K562 (cell line): ENCODE results near the gene ANAPC2. TPM values are rescaled to one million over a fixed set of nuclear protein-coding genes. Genes with fewer than 3 reads are reported as not detected.

Experiments used
- ELK1 ChIP-seq: sonication (generic); formaldehyde crosslinking; IDR thresholded peaks from 2 replicates; pipeline ENCODE4 v1.8.1; 2022; ENCODE audit warnings: missing genetic modification reagents
- ERF ChIP-seq: fragments of 450-650 bp; formaldehyde crosslinking; IDR thresholded peaks from 2 replicates; pipeline ENCODE4 v1.4.0; 2020; ENCODE audit warnings: mild to moderate bottlenecking, mixed read lengths
- FOXK2 ChIP-seq, 2 experiments: fragments of 450-650 bp; IDR thresholded peaks in 1 of 2; conservative IDR thresholded peaks in 1 of 2; 2 replicates each; pipeline ENCODE4 v1.6.1; 2016; ENCODE audit warnings: low read depth in 2 of 2, mild to moderate bottlenecking in 1 of 2
- L3MBTL2 ChIP-seq: fragments of 450-650 bp; IDR thresholded peaks from 2 replicates; pipeline ENCODE4 v1.6.1; 2016; ENCODE audit warnings: mild to moderate bottlenecking, moderate library complexity
- MGA ChIP-seq: fragments of 450-650 bp; IDR thresholded peaks from 2 replicates; pipeline ENCODE4 v1.6.1; 2016; ENCODE audit warnings: mild to moderate bottlenecking, moderate library complexity
- NEUROD1 ChIP-seq: fragments of 150-350 bp; IDR thresholded peaks from 2 replicates; pipeline ENCODE4 v1.6.1; 2014; ENCODE audit warnings: borderline replicate concordance, low read length, low read depth; ENCODE audit not compliant: partially characterized antibody
- SMAD4 ChIP-seq: fragments of 250-450 bp; sonication (Bioruptor Pico); conservative IDR thresholded peaks from 2 replicates; pipeline ENCODE4 v1.8.0; 2021; ENCODE audit warnings: inconsistent platforms, mild to moderate bottlenecking, moderate library complexity
- SOX6 ChIP-seq: fragments of 450-650 bp; IDR thresholded peaks from 2 replicates; pipeline ENCODE4 v1.6.1; 2014; ENCODE audit warnings: mild to moderate bottlenecking
- XRCC3 ChIP-seq: fragments of 450-650 bp; IDR thresholded peaks from 2 replicates; pipeline ENCODE4 v1.6.1; 2017; ENCODE audit warnings: mild to moderate bottlenecking, moderate library complexity
- ZNF274 ChIP-seq: IDR thresholded peaks from 2 replicates; pipeline ENCODE4 v1.6.1; 2011; ENCODE audit warnings: low read depth, mild to moderate bottlenecking, low read length, moderate library complexity, borderline replicate concordance
- ZNF583 ChIP-seq: fragments of 250-450 bp; sonication (Bioruptor Pico); IDR thresholded peaks from 2 replicates; pipeline ENCODE4 v1.4.0; 2020
- polyA plus RNA-seq, 8 experiments: library from polyadenylated mRNA; depleted of rRNA in 4 of 8; stranded (reverse) in 5 of 8; unstranded in 3 of 8; fragments of >200 nt; fragmentation: Nextera tagmentation in 2 of 8; fragmentation: Illumina TruSeq in 1 of 8; extraction: Ambion mirVana in 2 of 8; extraction: Trizol in 1 of 8; gene quantifications; 2 replicates each; pipeline versions ENCODE4 v1.2.1 to v1.2.3, GENCODE V29; 2011 to 2014; ENCODE audit warnings: inconsistent platforms in 1 of 8, missing spikeins in 1 of 8
- total RNA-seq, 7 experiments: library from RNA; depleted of rRNA in 6 of 7; stranded (reverse); fragments of >200 nt in 6 of 7; fragmentation: Illumina TruSeq in 2 of 7; extraction: Trizol in 2 of 7; gene quantifications; 2 replicates each; pipeline versions ENCODE4 v1.2.1 to v1.2.3, GENCODE V29; 2011 to 2021; ENCODE audit warnings: low replicate concordance in 1 of 7
- TF ChIP-seq, protein P1 (sequence below): conservative IDR thresholded peaks from 2 replicates; pipeline ENCODE4 v1.6.1; 2011; ENCODE audit warnings: low read depth, mild to moderate bottlenecking, low read length; ENCODE audit not compliant: control insufficient read depth

ANAPC2 gene
- total and polyA plus RNA-seq, 9 of the 15 experiments (the other 6 are each of a cell fraction or from before 2014, with no cell fraction given), result 0.11 to 56.5 (median 17.1) TPM; not detected in 1

DNA sequence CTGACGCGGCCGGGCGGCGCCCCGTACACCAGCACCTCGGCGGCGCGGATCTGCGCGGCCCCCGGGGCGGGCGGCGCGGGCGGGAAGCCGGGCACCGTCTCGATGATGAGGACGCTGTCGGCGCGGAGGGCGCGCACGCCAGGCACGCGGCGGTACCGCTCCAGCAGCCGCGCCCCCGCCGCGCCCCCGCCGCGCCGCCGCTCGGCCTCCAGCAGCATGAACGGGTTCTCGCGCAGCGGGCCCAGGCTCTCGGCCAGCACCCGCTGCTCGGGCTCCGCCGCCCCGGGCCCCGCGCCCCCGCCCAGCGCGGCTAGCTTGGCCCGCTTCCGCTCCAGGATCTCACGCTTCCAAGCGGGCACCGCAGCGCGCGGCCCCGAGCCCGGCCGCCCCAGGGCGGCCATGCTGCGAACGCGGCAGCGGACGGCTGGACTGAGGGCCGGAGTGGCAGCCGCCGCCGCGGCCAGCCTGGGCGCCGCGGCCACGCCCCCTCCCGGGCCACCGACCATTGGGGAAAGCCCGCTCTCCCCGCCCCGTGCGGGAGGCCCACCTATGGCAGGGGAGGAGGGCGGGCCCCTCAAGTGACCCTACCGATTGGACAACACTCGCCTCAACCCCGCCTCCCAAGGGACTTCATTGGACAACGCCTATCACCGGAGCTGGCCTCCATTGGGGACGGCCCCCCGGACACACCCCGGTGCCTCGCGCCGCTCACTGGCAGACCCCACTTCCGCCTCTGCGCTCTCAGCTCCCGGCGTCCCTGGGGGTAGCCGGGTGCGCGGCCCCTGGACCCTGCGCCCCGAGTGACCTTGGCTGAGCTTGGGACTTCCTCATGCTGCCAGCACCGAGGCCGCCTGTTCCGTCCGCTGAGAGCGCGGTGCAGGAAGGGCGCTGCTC, 12.2 kb upstream of the ANAPC2 start, which contains the start of gene TPRN (continued):
- TF ChIP-seq MGA, result no peak
- TF ChIP-seq NEUROD1, result peak; percentile 94
- no peak for TF ChIP-seq XRCC3
- TF ChIP-seq SOX6, result 0 out of 2 replicates have a peak, but pooled peaks have one; percentile 14
- TF ChIP-seq ERF (CRISPR knock-in tag), result peak; percentile 74; the same call in 1 of the 2 replicates
- TF ChIP-seq, protein P1, sequence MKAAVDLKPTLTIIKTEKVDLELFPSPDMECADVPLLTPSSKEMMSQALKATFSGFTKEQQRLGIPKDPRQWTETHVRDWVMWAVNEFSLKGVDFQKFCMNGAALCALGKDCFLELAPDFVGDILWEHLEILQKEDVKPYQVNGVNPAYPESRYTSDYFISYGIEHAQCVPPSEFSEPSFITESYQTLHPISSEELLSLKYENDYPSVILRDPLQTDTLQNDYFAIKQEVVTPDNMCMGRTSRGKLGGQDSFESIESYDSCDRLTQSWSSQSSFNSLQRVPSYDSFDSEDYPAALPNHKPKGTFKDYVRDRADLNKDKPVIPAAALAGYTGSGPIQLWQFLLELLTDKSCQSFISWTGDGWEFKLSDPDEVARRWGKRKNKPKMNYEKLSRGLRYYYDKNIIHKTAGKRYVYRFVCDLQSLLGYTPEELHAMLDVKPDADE, result peak; percentile 90
- peak; percentile 70; the same call in 1 of the 2 replicates for TF ChIP-seq L3MBTL2
- 0 out of 2 replicates have a peak, but pooled peaks have one; percentile 34 for TF ChIP-seq ZNF583
- no peak for TF ChIP-seq ZNF274
- TF ChIP-seq SMAD4 (CRISPR knock-in tag), result peak; percentile 79
- TF ChIP-seq FOXK2 (conservative IDR thresholded peaks at IDR 0.05 in 1 of 2, IDR thresholded peaks at IDR 0.05 in 1 of 2; ENCODE audit: low read depth in 2 of 2), result peak in 1 of 2 experiments; percentile 70; a peak in 1 of 4 replicates
- no peak for TF ChIP-seq ELK1 (CRISPR knock-in tag)
